ACC112 (cell line): Measurements from ENCODE around the gene GRID1.

Source experiments
- H2AFZ ChIP-seq: fragments of 200-600 bp; sonication (generic); one replicate; pipeline ENCODE4 v1.6.0; 2017; ENCODE audit warnings: antibody characterized with exemption, low read length; ENCODE audit not compliant: unreplicated experiment
- H3K27ac ChIP-seq: fragments of 200-600 bp; sonication (generic); 2 replicates; pipeline ENCODE4 v1.5.1; 2014; ENCODE audit warnings: low read depth, mild to moderate bottlenecking, antibody characterized with exemption, low read length, moderate library complexity
- H3K27me3 ChIP-seq: fragments of 200-600 bp; sonication (generic); 2 replicates; pipeline ENCODE4 v1.6.1; 2014; ENCODE audit warnings: mild to moderate bottlenecking, antibody characterized with exemption, low read length, moderate library complexity, mixed read lengths; ENCODE audit not compliant: insufficient read depth
- H3K36me3 ChIP-seq: fragments of 200-600 bp; sonication (generic); 2 replicates; pipeline ENCODE4 v1.6.1; 2016; ENCODE audit warnings: mild to moderate bottlenecking, antibody characterized with exemption, low read length, moderate library complexity, mixed read lengths; ENCODE audit not compliant: insufficient read depth
- H3K4me1 ChIP-seq: fragments of 200-600 bp; sonication (generic); one replicate; pipeline ENCODE4 v1.6.1; 2016; ENCODE audit warnings: low read length, mixed read lengths; ENCODE audit not compliant: insufficient read depth, unreplicated experiment, control insufficient read depth
- H3K4me3 ChIP-seq: fragments of 200-600 bp; sonication (generic); 2 replicates; pipeline ENCODE4 v1.5.1; 2014; ENCODE audit warnings: mild to moderate bottlenecking, low read depth, low read length
- H3K79me2 ChIP-seq: fragments of 200-600 bp; sonication (generic); one replicate; pipeline ENCODE4 v1.6.0; 2016; ENCODE audit warnings: low read length; ENCODE audit not compliant: control insufficient read depth, unreplicated experiment, insufficient read depth

The GRID1 gene

DNA sequence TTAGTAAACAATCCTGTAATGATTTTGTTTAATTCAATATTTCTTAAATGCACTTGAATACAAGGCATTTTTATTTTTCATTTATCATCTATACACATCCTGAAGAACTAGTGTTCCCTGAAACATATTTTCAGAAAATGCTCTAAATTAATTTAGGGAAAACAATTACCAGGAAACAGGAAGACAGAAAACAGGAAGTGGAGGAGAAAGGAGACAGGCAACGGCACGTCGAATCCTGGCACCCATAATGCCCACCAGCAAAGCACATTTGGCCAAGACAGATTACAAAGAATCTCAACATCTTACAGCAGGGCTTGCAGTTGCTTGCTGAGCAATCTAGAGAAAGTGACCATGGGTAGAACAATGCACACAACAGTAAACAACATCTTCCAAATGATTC, 571.1 kb downstream of the GRID1 start:
- H3K36me3 ChIP-seq: no peaks in the 10 kb centered on the region
- no peaks in the 10 kb centered on the region for H3K27me3 ChIP-seq
- no peak overlapping the region for H3K27ac ChIP-seq
- H2AFZ ChIP-seq: no peak overlapping the region
- H3K4me1 ChIP-seq: no peaks in the 10 kb centered on the region
- H3K79me2 ChIP-seq: no peaks in the 10 kb centered on the region
- H3K4me3 ChIP-seq: no peak overlapping the region

DNA sequence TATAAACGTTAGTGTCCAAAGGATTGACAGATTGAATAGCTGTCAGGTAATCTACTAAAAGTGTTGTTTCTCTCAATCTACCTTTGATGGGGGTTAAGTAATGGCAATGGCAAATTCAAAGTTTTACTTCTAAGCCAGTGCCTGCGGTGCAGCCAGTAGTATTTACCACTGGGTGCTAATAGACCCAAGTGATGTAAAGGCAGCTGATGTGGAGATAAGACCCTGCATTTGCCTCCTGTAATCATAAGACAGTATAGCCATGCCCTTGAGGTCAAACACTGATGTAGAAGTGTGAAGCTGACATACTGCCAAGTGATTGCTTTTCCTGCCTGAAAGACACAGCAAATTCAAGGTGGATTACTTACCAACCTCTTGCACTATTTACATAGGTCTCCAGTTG, 572.0 kb downstream of the GRID1 start:
- Histone ChIP-seq H3K4me1 (no peaks in the 10 kb centered on the region), H3K4me3 (no peak overlapping the region), H3K79me2 (no peaks in the 10 kb centered on the region), H3K27ac (no peak overlapping the region), H3K36me3 (no peaks in the 10 kb centered on the region), H2AFZ (no peak overlapping the region), H3K27me3 (no peaks in the 10 kb centered on the region)

- Histone ChIP-seq H2AFZ (no peak overlapping the region), H3K4me3 (no peak overlapping the region), H3K79me2 (no peaks in the 10 kb centered on the region), H3K27me3 (no peaks in the 10 kb centered on the region), H3K36me3 (no peaks in the 10 kb centered on the region), H3K4me1 (no peaks in the 10 kb centered on the region), H3K27ac (no peak overlapping the region)
Measured at GRCh38 chr10:85792533-85792858, 574.1 kb downstream of the GRID1 start.

DNA sequence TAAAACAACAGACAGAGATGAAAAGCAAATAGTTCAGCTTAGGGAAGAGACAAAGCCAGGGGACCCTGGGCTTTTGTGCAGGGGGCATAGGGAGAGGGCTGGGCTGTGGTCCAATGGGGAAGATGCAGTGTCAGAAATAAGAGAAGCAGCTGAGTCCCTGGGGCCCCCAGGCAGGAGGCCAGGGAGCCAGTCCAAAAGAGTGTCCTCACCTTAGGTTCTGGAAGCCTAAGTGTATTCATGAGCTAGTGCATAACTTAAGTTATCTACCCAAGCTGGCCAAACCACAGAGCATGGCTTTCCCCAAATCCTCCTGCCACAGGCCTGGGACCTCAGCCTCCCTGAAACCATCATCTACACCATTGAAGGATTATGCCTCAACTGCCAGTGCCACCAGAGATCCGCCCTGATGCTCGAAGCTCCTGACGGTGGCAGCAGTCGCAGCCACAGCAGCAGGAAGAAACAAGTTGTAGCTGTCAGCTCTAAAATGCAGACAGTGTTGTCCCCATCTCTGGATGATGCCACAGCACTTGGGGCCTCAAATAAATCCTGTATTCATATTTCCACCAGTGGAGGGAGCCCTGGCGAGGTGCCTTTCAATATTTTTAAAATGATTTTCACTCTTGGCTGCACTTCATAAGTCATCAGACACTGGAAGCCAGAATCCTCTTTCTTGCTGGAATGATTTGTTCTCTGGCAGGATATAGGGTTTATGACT, 574.6 kb downstream of the GRID1 start:
- Histone ChIP-seq H2AFZ (no peak overlapping the region), H3K36me3 (no peaks in the 10 kb centered on the region), H3K27ac (no peak overlapping the region), H3K27me3 (no peaks in the 10 kb centered on the region), H3K4me3 (no peak overlapping the region), H3K79me2 (no peaks in the 10 kb centered on the region), H3K4me1 (no peaks in the 10 kb centered on the region)

DNA sequence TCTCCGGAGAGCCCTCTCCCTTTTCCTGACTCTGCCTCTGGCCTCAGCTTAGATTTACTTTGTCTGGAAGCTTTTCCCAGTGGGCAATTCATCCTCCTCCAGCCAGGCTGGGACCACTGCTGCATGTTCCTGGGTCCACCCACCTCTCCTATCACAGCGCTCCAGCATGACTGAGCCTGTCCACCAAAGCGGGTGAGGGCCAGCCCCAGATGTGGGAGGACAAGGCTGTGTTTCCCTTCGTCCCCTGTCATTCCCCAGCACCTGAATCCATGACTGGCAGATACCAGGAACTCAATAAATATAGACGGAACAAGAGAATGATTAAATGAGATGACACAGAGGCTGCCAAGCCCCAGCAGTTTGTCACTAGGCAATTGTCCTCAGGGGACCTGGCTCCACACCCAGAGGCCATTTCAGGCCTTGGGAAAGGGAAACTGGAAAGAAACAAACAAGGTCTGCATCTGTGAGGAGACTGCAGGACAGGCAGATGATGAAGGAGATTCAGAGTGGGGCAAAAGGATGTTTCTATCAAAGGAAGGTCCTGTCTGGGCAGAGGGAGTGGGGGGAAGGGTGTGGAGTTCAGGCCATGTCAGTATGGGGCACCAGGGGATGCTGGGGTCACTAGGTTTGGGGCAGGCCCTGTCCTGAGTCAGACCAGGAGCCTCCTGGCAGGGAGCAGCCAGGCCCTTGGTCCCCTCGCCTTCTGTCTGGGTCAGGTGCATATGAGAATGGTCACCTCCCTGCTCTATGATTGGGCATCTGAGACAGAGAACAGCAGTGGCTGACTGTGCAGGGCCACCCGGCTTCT, 576.4 kb downstream of the GRID1 start:
- no peaks in the 10 kb centered on the region for H3K79me2 ChIP-seq
- H3K27me3 ChIP-seq: no peaks in the 10 kb centered on the region
- no peaks in the 10 kb centered on the region for H3K4me1 ChIP-seq
- H3K27ac ChIP-seq: no peak overlapping the region
- no peaks in the 10 kb centered on the region for H3K36me3 ChIP-seq
- no peak overlapping the region for H2AFZ ChIP-seq
- H3K4me3 ChIP-seq: no peak overlapping the region

GRCh38 chr10:85789125-85789524, 577.5 kb downstream of the GRID1 start:
- Histone ChIP-seq H2AFZ (no peak overlapping the region), H3K27ac (no peak overlapping the region), H3K27me3 (no peaks in the 10 kb centered on the region), H3K36me3 (no peaks in the 10 kb centered on the region), H3K79me2 (no peaks in the 10 kb centered on the region), H3K4me1 (no peaks in the 10 kb centered on the region), H3K4me3 (no peak overlapping the region)

GRCh38 chr10:85788570-85788969, 578.0 kb downstream of the GRID1 start:
- H3K79me2 ChIP-seq: no peaks in the 10 kb centered on the region
- no peaks in the 10 kb centered on the region for H3K4me1 ChIP-seq
- H3K36me3 ChIP-seq: no peaks in the 10 kb centered on the region
- no peak overlapping the region for H3K4me3 ChIP-seq
- no peak overlapping the region for H2AFZ ChIP-seq
- H3K27ac ChIP-seq: no peak overlapping the region
- H3K27me3 ChIP-seq: no peaks in the 10 kb centered on the region

DNA sequence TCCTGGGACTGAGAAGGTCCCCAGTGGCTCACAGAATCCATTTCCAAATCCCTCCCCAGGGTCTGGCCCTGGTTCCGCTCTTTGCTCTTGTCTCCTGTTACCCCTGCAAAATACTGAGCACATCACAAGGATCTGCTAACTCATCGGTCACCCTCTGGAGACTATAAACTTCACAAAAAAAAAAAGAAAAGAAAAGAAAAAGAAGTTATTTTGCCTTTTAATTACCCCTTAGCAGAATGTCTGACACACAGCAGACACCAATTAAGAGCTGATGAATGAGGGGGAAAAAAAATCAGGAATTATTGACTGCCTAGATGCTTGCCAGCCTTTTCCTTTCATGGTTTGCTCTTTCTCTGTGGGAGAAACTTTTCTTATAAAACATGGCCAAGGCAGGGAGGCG, 578.7 kb downstream of the GRID1 start:
- Histone ChIP-seq H3K27ac (no peak overlapping the region), H3K79me2 (no peaks in the 10 kb centered on the region), H3K36me3 (no peaks in the 10 kb centered on the region), H3K4me3 (no peak overlapping the region), H2AFZ (no peak overlapping the region), H3K4me1 (no peaks in the 10 kb centered on the region), H3K27me3 (no peaks in the 10 kb centered on the region)

DNA sequence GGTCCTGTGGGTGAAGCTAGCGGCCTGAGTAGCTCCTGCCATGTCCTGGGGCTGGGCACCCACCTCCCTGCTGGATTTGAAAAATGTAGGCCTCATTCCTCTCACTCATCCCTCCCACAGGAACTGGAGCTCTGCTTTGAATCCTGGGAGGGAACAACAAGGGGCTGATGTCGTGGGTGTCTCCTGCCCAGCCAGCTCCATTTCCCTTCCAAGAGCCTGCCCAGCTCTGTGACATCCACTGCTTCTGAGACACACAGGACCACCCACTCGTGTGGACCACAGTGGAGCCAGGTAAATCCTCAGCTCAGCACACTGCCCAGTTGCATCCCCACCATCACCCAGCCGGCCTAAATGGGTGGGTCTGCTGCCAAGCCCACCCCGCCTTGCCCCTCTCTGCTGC, 579.2 kb downstream of the GRID1 start:
- no peaks in the 10 kb centered on the region for H3K4me1 ChIP-seq
- no peak overlapping the region for H3K4me3 ChIP-seq
- no peaks in the 10 kb centered on the region for H3K79me2 ChIP-seq
- H3K27me3 ChIP-seq: no peaks in the 10 kb centered on the region
- H3K27ac ChIP-seq: no peak overlapping the region
- no peak overlapping the region for H2AFZ ChIP-seq
- no peaks in the 10 kb centered on the region for H3K36me3 ChIP-seq

- H3K4me3 ChIP-seq: no peak overlapping the region
- no peaks in the 10 kb centered on the region for H3K27me3 ChIP-seq
- no peaks in the 10 kb centered on the region for H3K79me2 ChIP-seq
Measured at GRCh38 chr10:85786401-85786899, 580.1 kb downstream of the GRID1 start.

GRCh38 chr10:85784792-85785191, 581.8 kb downstream of the GRID1 start:
- H2AFZ ChIP-seq: no peak overlapping the region
- H3K4me3 ChIP-seq: no peak overlapping the region
- H3K36me3 ChIP-seq: no peaks in the 10 kb centered on the region
- no peaks in the 10 kb centered on the region for H3K27me3 ChIP-seq
- no peaks in the 10 kb centered on the region for H3K79me2 ChIP-seq
- H3K27ac ChIP-seq: no peak overlapping the region
- no peaks in the 10 kb centered on the region for H3K4me1 ChIP-seq

More at GRCh38 chr10:85786401-85786899, 580.1 kb downstream of the GRID1 start:
- Histone ChIP-seq H3K4me1 (no peaks in the 10 kb centered on the region), H2AFZ (no peak overlapping the region), H3K36me3 (no peaks in the 10 kb centered on the region), H3K27ac (no peak overlapping the region)
